ENCODE results near the gene BSX. TPM values are rescaled to one million over a fixed set of nuclear protein-coding genes. Genes with fewer than 3 reads are reported as not detected.

Gene BSX
- polyA plus RNA-seq = not detected

DNA sequence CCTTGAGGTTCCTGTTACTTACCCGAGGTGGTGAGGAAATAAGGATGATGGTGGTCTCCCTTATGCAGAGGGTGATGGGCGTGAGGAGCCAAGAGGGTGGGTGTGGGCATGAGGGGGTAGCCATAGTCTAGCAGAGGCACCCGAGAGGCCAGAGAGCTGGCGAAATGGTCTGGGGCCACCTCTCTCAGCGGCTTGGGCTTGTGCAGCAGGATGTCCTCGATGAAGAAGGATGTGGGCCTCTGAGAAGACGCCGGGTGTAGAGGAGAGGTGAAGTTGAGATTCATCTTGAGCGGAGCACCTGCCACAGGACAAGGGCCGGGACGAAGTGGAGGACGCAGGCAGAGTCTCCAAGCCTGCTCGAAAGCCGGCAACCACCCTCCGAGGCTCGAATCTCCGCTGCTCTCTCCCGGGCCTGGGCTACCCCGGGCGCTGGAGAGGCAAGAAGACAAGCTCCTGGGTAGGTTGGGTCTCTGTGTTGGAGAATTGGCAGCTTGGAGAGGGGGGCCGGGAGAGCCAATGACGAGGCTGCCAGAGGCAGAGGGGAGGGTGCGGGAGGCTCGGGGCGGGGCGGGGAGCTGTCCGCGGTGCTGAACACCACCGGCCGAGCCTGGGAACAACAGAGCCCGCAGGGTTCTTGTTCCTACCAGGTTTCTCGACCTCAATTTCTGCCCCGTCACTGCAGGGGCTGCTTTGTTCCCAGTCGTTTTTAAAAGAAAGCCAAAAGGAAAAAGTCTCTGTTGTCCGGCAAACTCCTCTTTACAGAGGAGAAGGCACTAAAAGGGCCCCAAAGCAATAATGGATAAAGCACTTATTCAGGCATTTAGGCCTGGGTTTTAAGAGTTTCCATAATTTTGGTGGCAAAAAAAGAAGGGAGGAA lies at the start of gene BSX:
Gene BSX (minus strand): TSS at position 447 of the 877 bp plus-strand sequence. CDS start 163 bp downstream, at position 284.
- Mint-ChIP-seq H3K27me3 (peaks cover 90% of the 10 kb centered on the region), H3K4me1 (peaks cover 7 to 13% (median 9%) of the 10 kb centered on the region in 3 donors), H3K4me3 (peak within 1 kb of the TSS in 2 of 4 donors; percentile 49 to 60), H3K36me3 (peaks cover 4% of the 10 kb centered on the region), H3K27ac (peak within 1 kb of the TSS; percentile 43 to 71 (median 65)), H3K9me3 (peaks cover 0 to 8% (median 2%) of the 10 kb centered on the region in 3 donors)

DNA sequence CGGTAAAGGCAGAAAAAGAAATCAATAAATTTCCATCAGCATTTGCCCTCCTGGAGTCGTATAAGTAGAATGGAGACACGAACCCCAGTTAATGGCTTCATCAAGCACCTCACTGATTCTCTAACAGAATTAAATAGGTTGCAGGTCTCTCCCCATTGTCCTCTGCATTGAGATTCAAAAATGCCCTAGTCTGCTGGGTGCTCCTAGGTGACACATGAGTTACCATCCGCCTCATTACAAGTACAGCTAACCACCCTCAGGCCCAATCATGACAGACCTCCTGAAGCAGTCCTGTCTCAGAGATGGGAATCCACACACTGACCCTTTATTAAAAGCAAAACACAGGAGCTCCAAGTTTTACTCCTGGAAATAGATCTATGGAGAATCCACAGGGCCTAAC lies 48.9 kb upstream of the BSX start:
- Mint-ChIP-seq H3K4me1 (no peaks in the 10 kb centered on the region), H3K4me3 (no peak overlapping the region), H3K9me3 (no peaks in the 10 kb centered on the region), H3K27me3 (peaks cover 5% of the 10 kb centered on the region), H3K36me3 (no peaks in the 10 kb centered on the region), H3K27ac (no peak overlapping the region)

- Mint-ChIP-seq H3K4me1 (peaks cover 8 to 13% (median 10%) of the 10 kb centered on the region in 3 donors), H3K36me3 (no peaks in the 10 kb centered on the region), H3K9me3 (no peaks in the 10 kb centered on the region)
These were observed 39.3 kb upstream of the BSX start for GRCh38 chr11:123020968-123021367.

GRCh38 chr11:123018702-123019101 lies 37.1 kb upstream of the BSX start:
- no peak overlapping the region for H3K4me3 Mint-ChIP-seq

More at GRCh38 chr11:123020968-123021367, 39.3 kb upstream of the BSX start:
- Mint-ChIP-seq H3K27ac (no peak overlapping the region), H3K27me3 (peaks cover 10% of the 10 kb centered on the region), H3K4me3 (no peak overlapping the region)

DNA sequence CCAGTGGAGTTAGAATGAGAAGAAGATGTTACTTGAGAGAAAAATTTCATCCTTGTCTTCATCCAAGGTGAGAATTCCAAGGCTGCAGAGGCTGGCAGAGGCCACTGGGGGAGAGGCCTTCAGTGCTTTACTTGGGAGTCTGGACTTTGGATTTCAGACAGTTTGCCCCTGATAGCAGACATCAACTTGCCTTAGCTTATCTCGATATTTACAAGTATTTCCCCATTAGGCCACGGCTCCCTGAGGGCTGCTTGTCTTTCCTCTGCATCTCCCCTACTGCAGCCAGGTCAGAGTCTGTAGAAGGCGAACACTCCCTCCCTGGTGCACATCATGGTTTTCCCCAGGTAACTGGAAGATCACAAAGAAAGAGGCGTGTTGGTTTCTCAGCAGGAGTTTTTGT lies 29.9 kb upstream of the BSX start:
- Mint-ChIP-seq H3K27ac (peak overlapping the region in 1 of 3 donors; percentile 11), H3K4me1 (no peaks in the 10 kb centered on the region), H3K36me3 (no peaks in the 10 kb centered on the region), H3K9me3 (no peaks in the 10 kb centered on the region), H3K4me3 (no peak overlapping the region), H3K27me3 (peaks cover 13% of the 10 kb centered on the region)

More at GRCh38 chr11:123018702-123019101, 37.1 kb upstream of the BSX start:
- no peaks in the 10 kb centered on the region for H3K36me3 Mint-ChIP-seq
- H3K4me1 Mint-ChIP-seq = peaks cover 8 to 11% (median 10%) of the 10 kb centered on the region in 3 donors
- H3K9me3 Mint-ChIP-seq = no peaks in the 10 kb centered on the region
- H3K27me3 Mint-ChIP-seq = peaks cover 10% of the 10 kb centered on the region
- no peak overlapping the region for H3K27ac Mint-ChIP-seq

GRCh38 chr11:123006860-123007542 lies 25.4 kb upstream of the BSX start:
- Mint-ChIP-seq H3K27ac (no peak overlapping the region), H3K4me1 (no peaks in the 10 kb centered on the region), H3K36me3 (peaks cover 1% of the 10 kb centered on the region), H3K4me3 (no peak overlapping the region), H3K9me3 (no peaks in the 10 kb centered on the region), H3K27me3 (peaks cover 3% of the 10 kb centered on the region)

GRCh38 chr11:123000721-123001120 lies 19.1 kb upstream of the BSX start:
- H3K27me3 Mint-ChIP-seq = peaks cover 16% of the 10 kb centered on the region
- H3K4me1 Mint-ChIP-seq = no peaks in the 10 kb centered on the region
- H3K36me3 Mint-ChIP-seq = peaks cover 1% of the 10 kb centered on the region
- peaks cover 0 to 2% (median 0%) of the 10 kb centered on the region in 3 donors for H3K9me3 Mint-ChIP-seq
- H3K4me3 Mint-ChIP-seq = no peak overlapping the region
- no peak overlapping the region for H3K27ac Mint-ChIP-seq

- peaks cover 0 to 2% (median 0%) of the 10 kb centered on the region in 3 donors for H3K9me3 Mint-ChIP-seq
- H3K27me3 Mint-ChIP-seq = peaks cover 20% of the 10 kb centered on the region
- peaks cover 1% of the 10 kb centered on the region for H3K36me3 Mint-ChIP-seq
- H3K27ac Mint-ChIP-seq = no peak overlapping the region
- H3K4me3 Mint-ChIP-seq = no peak overlapping the region
- H3K4me1 Mint-ChIP-seq = no peaks in the 10 kb centered on the region
These were observed 17.2 kb upstream of the BSX start for GRCh38 chr11:122998727-122999366.

- Mint-ChIP-seq H3K27ac (no peak overlapping the region), H3K27me3 (peaks cover 27% of the 10 kb centered on the region), H3K9me3 (no peaks in the 10 kb centered on the region), H3K4me3 (no peak overlapping the region), H3K4me1 (no peaks in the 10 kb centered on the region), H3K36me3 (no peaks in the 10 kb centered on the region)
These were observed 13.9 kb upstream of the BSX start for GRCh38 chr11:122995526-122995925.

- Mint-ChIP-seq H3K4me3 (peak overlapping the region in 3 of 4 donors; percentile 73 to 87 (median 81)), H3K4me1 (peaks cover 0 to 11% (median 7%) of the 10 kb centered on the region in 3 donors), H3K9me3 (peaks cover 0 to 4% (median 1%) of the 10 kb centered on the region in 3 donors), H3K36me3 (peaks cover 4% of the 10 kb centered on the region), H3K27ac (no peak overlapping the region), H3K27me3 (peaks cover 78% of the 10 kb centered on the region)
These were observed 2.8 kb upstream of the BSX start for GRCh38 chr11:122984186-122985011.

GRCh38 chr11:122983438-122984185 lies 2.0 kb upstream of the BSX start:
- Mint-ChIP-seq H3K27me3 (peaks cover 83% of the 10 kb centered on the region), H3K36me3 (peaks cover 4% of the 10 kb centered on the region), H3K4me3 (peak overlapping the region; percentile 51 to 87 (median 79)), H3K27ac (peak overlapping the region in 1 of 3 donors; percentile 22), H3K9me3 (peaks cover 0 to 2% (median 1%) of the 10 kb centered on the region in 3 donors), H3K4me1 (peaks cover 0 to 11% (median 7%) of the 10 kb centered on the region in 3 donors)

GRCh38 chr11:122979815-122980595 lies 1.6 kb downstream of the BSX start:
- Mint-ChIP-seq H3K36me3 (peaks cover 2% of the 10 kb centered on the region), H3K27me3 (peaks cover 90% of the 10 kb centered on the region), H3K9me3 (peaks cover 0 to 7% (median 2%) of the 10 kb centered on the region in 3 donors), H3K4me1 (peaks cover 11 to 14% (median 12%) of the 10 kb centered on the region in 3 donors), H3K4me3 (peak overlapping the region in 2 of 4 donors; percentile 57 to 63), H3K27ac (peak overlapping the region; percentile 63 to 85 (median 67))
